ES-I3 (cell line): ENCODE data around the gene SGF29.
A peak's percentile ranks its signal among the peaks of the same experiment; 100 is the strongest.
"Not testable (repeated sequence)": the region's sequence is repeated elsewhere in the genome, so short reads cannot be mapped to it uniquely, and the experiment has no call there.

Source experiments
- H3K36me3 ChIP-seq: 2 replicates; pipeline ENCODE4 v1.6.1; 2013; ENCODE audit warnings: mild to moderate bottlenecking, low read length, control low read depth, moderate library complexity; ENCODE audit not compliant: insufficient read depth
- H3K4me1 ChIP-seq: 2 replicates; pipeline ENCODE4 v1.6.1; 2013; ENCODE audit warnings: mild to moderate bottlenecking, control low read depth, low read length; ENCODE audit not compliant: insufficient read depth
- H3K9ac ChIP-seq: 2 replicates; pipeline ENCODE4 v1.6.1; 2013; ENCODE audit warnings: low read depth, mild to moderate bottlenecking, low read length, moderate library complexity
- H3K9me3 ChIP-seq: 2 replicates; pipeline ENCODE4 v1.6.1; 2013; ENCODE audit warnings: mild to moderate bottlenecking, low read length, moderate library complexity; ENCODE audit not compliant: control insufficient read depth, insufficient read depth

Gene SGF29

GRCh38 chr16:28543072-28543471 lies 10.6 kb upstream of the SGF29 start:
- H3K9ac ChIP-seq = no peak overlapping the region
- no peaks in the 10 kb centered on the region for H3K4me1 ChIP-seq
- H3K36me3 ChIP-seq = no peaks in the 10 kb centered on the region
- H3K9me3 ChIP-seq = no peaks in the 10 kb centered on the region

GRCh38 chr16:28544998-28545397 lies 8.7 kb upstream of the SGF29 start:
- no peaks in the 10 kb centered on the region for H3K36me3 ChIP-seq
- no peak overlapping the region for H3K9ac ChIP-seq
- H3K4me1 ChIP-seq = no peaks in the 10 kb centered on the region
- H3K9me3 ChIP-seq = no peaks in the 10 kb centered on the region

- H3K36me3 ChIP-seq, H3K4me1 ChIP-seq, H3K9me3 ChIP-seq, H3K9ac ChIP-seq: not testable (repeated sequence)
These were observed 7.8 kb upstream of the SGF29 start for GRCh38 chr16:28545964-28546363.

GRCh38 chr16:28546626-28547025 lies 7.1 kb upstream of the SGF29 start:
- no peaks in the 10 kb centered on the region for H3K9me3 ChIP-seq
- H3K36me3 ChIP-seq = no peaks in the 10 kb centered on the region
- H3K9ac ChIP-seq = no peak overlapping the region
- no peaks in the 10 kb centered on the region for H3K4me1 ChIP-seq

GRCh38 chr16:28548306-28548802 lies 5.4 kb upstream of the SGF29 start:
- Histone ChIP-seq H3K9me3 (no peaks in the 10 kb centered on the region), H3K4me1 (no peaks in the 10 kb centered on the region), H3K9ac (no peak overlapping the region)

GRCh38 chr16:28549301-28549899 lies 4.3 kb upstream of the SGF29 start:
- H3K9me3 ChIP-seq = no peaks in the 10 kb centered on the region
- H3K4me1 ChIP-seq = no peaks in the 10 kb centered on the region
- H3K36me3 ChIP-seq = no peaks in the 10 kb centered on the region
- H3K9ac ChIP-seq = no peak overlapping the region

More at GRCh38 chr16:28548306-28548802, 5.4 kb upstream of the SGF29 start:
- H3K36me3 ChIP-seq = no peaks in the 10 kb centered on the region

GRCh38 chr16:28554634-28555423 lies 1.1 kb downstream of the SGF29 start:
- Histone ChIP-seq H3K9ac (peak overlapping the region; percentile 57), H3K4me1 (no peaks in the 10 kb centered on the region), H3K9me3 (no peaks in the 10 kb centered on the region), H3K36me3 (peaks cover 2% of the 10 kb centered on the region; the same call in 1 of the 2 replicates)

- H3K9ac ChIP-seq = no peak overlapping the region
- peaks cover 2% of the 10 kb centered on the region; the same call in 1 of the 2 replicates for H3K36me3 ChIP-seq
- H3K9me3 ChIP-seq = no peaks in the 10 kb centered on the region
- H3K4me1 ChIP-seq = no peaks in the 10 kb centered on the region
These were observed 1.8 kb downstream of the SGF29 start for GRCh38 chr16:28555561-28555960.

- Histone ChIP-seq H3K9me3 (no peaks in the 10 kb centered on the region), H3K9ac (no peak overlapping the region), H3K4me1 (no peaks in the 10 kb centered on the region), H3K36me3 (peaks cover 2% of the 10 kb centered on the region; the same call in 1 of the 2 replicates)
These were observed 3.2 kb downstream of the SGF29 start for GRCh38 chr16:28556914-28557320.

- Histone ChIP-seq H3K9me3 (no peaks in the 10 kb centered on the region), H3K36me3 (peaks cover 2% of the 10 kb centered on the region; the same call in 1 of the 2 replicates), H3K4me1 (no peaks in the 10 kb centered on the region), H3K9ac (no peak overlapping the region)
These were observed 4.7 kb downstream of the SGF29 start for GRCh38 chr16:28558456-28558855.

- peaks cover 2% of the 10 kb centered on the region; the same call in 1 of the 2 replicates for H3K36me3 ChIP-seq
- H3K9me3 ChIP-seq = no peaks in the 10 kb centered on the region
- no peaks in the 10 kb centered on the region for H3K4me1 ChIP-seq
- no peak overlapping the region for H3K9ac ChIP-seq
These were observed 8.0 kb downstream of the SGF29 start for GRCh38 chr16:28561557-28562187.

GRCh38 chr16:28562199-28562598 lies 8.5 kb downstream of the SGF29 start:
- Histone ChIP-seq H3K36me3 (peaks cover 2% of the 10 kb centered on the region; the same call in 1 of the 2 replicates), H3K9ac (no peak overlapping the region), H3K4me1 (no peaks in the 10 kb centered on the region), H3K9me3 (peaks cover under 1% of the 10 kb centered on the region; the same call in 1 of the 2 replicates)

- Histone ChIP-seq H3K9ac (no peak overlapping the region), H3K4me1 (no peaks in the 10 kb centered on the region), H3K36me3 (peaks cover 2% of the 10 kb centered on the region; the same call in 1 of the 2 replicates), H3K9me3 (peaks cover 6% of the 10 kb centered on the region; the same call in 1 of the 2 replicates)
These were observed 9.5 kb downstream of the SGF29 start for GRCh38 chr16:28563218-28563617.

GRCh38 chr16:28566233-28566925 lies 12.7 kb downstream of the SGF29 start:
- not testable (repeated sequence) for H3K36me3 ChIP-seq, H3K9me3 ChIP-seq, H3K9ac ChIP-seq, H3K4me1 ChIP-seq
